ENCODE data around the gene ADAP1. TPM values are rescaled to one million over a fixed set of nuclear protein-coding genes. Genes with fewer than 3 reads are reported as not detected.

Gene ADAP1
- total RNA-seq, 1 experiment from 2014 or later: 34.0 TPM

DNA sequence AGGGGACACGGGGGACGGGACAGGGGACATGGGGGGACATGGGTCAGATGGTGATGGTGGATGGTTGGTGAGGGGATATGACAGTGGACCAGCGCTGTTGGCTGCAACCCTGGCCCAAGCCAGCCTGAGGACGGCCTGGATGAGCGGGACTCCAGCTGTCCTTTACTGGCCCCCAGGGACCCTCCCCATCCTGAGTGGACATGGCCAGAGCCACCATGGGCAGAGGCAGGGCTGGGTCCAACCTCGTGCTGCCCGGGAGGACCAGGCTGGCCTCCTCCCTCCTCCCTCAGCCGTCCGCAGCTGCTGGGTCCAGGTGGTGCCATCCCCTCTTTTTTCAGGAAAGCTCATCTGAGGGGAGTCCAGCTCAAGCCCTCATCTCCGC, 47.7 kb downstream of the ADAP1 start (continued):
- TF ChIP-seq, protein P1, sequence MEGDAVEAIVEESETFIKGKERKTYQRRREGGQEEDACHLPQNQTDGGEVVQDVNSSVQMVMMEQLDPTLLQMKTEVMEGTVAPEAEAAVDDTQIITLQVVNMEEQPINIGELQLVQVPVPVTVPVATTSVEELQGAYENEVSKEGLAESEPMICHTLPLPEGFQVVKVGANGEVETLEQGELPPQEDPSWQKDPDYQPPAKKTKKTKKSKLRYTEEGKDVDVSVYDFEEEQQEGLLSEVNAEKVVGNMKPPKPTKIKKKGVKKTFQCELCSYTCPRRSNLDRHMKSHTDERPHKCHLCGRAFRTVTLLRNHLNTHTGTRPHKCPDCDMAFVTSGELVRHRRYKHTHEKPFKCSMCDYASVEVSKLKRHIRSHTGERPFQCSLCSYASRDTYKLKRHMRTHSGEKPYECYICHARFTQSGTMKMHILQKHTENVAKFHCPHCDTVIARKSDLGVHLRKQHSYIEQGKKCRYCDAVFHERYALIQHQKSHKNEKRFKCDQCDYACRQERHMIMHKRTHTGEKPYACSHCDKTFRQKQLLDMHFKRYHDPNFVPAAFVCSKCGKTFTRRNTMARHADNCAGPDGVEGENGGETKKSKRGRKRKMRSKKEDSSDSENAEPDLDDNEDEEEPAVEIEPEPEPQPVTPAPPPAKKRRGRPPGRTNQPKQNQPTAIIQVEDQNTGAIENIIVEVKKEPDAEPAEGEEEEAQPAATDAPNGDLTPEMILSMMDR (IDR thresholded peaks at IDR 0.05 in 2 of 3, conservative IDR thresholded peaks at IDR 0.05 in 1 of 3; ENCODE audit: borderline replicate concordance in 1 of 3, insufficient read depth in 1 of 3, low read depth in 2 of 3, low read length in 2 of 3): no peak
- TF ChIP-seq YY1 (IDR thresholded peaks at IDR 0.05; ENCODE audit: extremely low read depth, insufficient replicate concordance, low read depth, low read length): no peak
- no peak for TF ChIP-seq POLR2A (IDR thresholded peaks at IDR 0.05; ENCODE audit: borderline replicate concordance, extremely low read depth, insufficient read depth, insufficient read length)
- no peak for TF ChIP-seq ZFX (IDR thresholded peaks at IDR 0.05)
- no peak for TF ChIP-seq RAD21 (IDR thresholded peaks at IDR 0.05; ENCODE audit: low read depth)
- TF ChIP-seq EGR1 (IDR thresholded peaks at IDR 0.05; ENCODE audit: low read depth): no peak
- TF ChIP-seq ELF1 (IDR thresholded peaks at IDR 0.05; ENCODE audit: borderline replicate concordance, low read depth): no peak
- TF ChIP-seq TCF7L2 (IDR thresholded peaks at IDR 0.05; ENCODE audit: borderline replicate concordance, extremely low read depth, insufficient read depth, insufficient read length): no peak
- TF ChIP-seq EZH2phosphoT487 (IDR thresholded peaks at IDR 0.05; ENCODE audit: borderline replicate concordance): no peak
- TF ChIP-seq ZNF274 (IDR thresholded peaks at IDR 0.05; ENCODE audit: low read depth, low read length): no peak

DNA sequence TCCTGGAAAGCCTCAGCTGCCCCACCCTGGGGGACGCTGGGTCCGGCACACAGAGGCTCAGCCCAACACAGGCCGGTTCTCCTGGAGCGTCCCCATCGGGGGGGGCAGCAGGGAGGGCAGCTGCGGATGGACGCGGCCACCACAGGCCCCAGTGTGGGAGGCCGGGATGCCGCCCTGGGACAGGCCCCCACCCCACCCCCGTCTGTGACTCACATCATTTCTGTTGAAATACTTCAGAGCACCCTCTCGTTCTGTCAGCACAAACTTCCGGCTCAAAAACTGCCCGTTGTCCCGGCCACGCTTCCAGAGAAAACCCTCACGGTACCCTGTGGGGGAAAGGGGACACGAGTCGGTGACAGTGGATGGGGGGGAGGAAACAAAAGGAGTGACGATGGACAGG, 49.6 kb downstream of the ADAP1 start:
- ChIA-PET CTCF (no interaction called here), POLR2A (no interaction called here), RAD21 (ENCODE audit: low non-redundant PET in 1 of 2, low total read pairs in 2 of 2, uncharacterized antibody in 2 of 2, unreplicated experiment in 2 of 2) (no interaction called here)
- DNase-seq (ENCODE audit: low read depth, low spot score) (no peak), ATAC-seq (no peak)
- Histone ChIP-seq H3K79me2 (ENCODE audit: insufficient read depth, low read length) (no peaks in the 10 kb centered on the region), H4K20me1 (ENCODE audit: insufficient read depth) (no peaks in the 10 kb centered on the region), H3K9me3 (ENCODE audit: control insufficient read depth in 1 of 2, insufficient read depth in 1 of 2, low read depth in 1 of 2, low read length in 2 of 2) (no peaks in the 10 kb centered on the region), H3K9ac (ENCODE audit: low read length) (no peak overlapping the region), H3K4me2 (ENCODE audit: low read length) (no peak overlapping the region), H3K27ac (ENCODE audit: low read depth, low read length) (no peak overlapping the region), H3K36me3 (ENCODE audit: control insufficient read depth in 1 of 2, insufficient read depth in 2 of 2, low read length in 2 of 2) (no peaks in the 10 kb centered on the region), H3K4me3 (replicated peaks in 1 of 2; ENCODE audit: low read depth in 1 of 2, low read length in 2 of 2) (no peak overlapping the region), H3K27me3 (ENCODE audit: insufficient read depth, low read length) (0 out of 2 replicates have a peak, but pooled peaks cover 2% of the 10 kb centered on the region), H2AFZ (ENCODE audit: low read depth, low read length, poor library complexity, severe bottlenecking) (no peak overlapping the region), H3K4me1 (ENCODE audit: control insufficient read depth in 1 of 2, insufficient read depth in 2 of 2, low read length in 2 of 2) (peaks cover 10 to 15% of the 10 kb centered on the region in 2 experiments), H3K9me2 (ENCODE audit: insufficient read depth) (no peaks in the 10 kb centered on the region)
- TF ChIP-seq EZH2phosphoT487 (IDR thresholded peaks at IDR 0.05; ENCODE audit: borderline replicate concordance) (no peak), ZFX (IDR thresholded peaks at IDR 0.05) (no peak), SRF (IDR thresholded peaks at IDR 0.05; ENCODE audit: low read depth) (no peak), ZNF274 (IDR thresholded peaks at IDR 0.05; ENCODE audit: low read depth, low read length) (no peak), EGR1 (IDR thresholded peaks at IDR 0.05; ENCODE audit: low read depth) (no peak), FOSL1 (IDR thresholded peaks at IDR 0.05; ENCODE audit: low read depth) (no peak)
- TF ChIP-seq, protein P2, sequence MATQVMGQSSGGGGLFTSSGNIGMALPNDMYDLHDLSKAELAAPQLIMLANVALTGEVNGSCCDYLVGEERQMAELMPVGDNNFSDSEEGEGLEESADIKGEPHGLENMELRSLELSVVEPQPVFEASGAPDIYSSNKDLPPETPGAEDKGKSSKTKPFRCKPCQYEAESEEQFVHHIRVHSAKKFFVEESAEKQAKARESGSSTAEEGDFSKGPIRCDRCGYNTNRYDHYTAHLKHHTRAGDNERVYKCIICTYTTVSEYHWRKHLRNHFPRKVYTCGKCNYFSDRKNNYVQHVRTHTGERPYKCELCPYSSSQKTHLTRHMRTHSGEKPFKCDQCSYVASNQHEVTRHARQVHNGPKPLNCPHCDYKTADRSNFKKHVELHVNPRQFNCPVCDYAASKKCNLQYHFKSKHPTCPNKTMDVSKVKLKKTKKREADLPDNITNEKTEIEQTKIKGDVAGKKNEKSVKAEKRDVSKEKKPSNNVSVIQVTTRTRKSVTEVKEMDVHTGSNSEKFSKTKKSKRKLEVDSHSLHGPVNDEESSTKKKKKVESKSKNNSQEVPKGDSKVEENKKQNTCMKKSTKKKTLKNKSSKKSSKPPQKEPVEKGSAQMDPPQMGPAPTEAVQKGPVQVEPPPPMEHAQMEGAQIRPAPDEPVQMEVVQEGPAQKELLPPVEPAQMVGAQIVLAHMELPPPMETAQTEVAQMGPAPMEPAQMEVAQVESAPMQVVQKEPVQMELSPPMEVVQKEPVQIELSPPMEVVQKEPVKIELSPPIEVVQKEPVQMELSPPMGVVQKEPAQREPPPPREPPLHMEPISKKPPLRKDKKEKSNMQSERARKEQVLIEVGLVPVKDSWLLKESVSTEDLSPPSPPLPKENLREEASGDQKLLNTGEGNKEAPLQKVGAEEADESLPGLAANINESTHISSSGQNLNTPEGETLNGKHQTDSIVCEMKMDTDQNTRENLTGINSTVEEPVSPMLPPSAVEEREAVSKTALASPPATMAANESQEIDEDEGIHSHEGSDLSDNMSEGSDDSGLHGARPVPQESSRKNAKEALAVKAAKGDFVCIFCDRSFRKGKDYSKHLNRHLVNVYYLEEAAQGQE (IDR thresholded peaks at IDR 0.05; ENCODE audit: low read depth): no peak
- TF ChIP-seq, protein P1 (IDR thresholded peaks at IDR 0.05 in 2 of 3, conservative IDR thresholded peaks at IDR 0.05 in 1 of 3; ENCODE audit: borderline replicate concordance in 1 of 3, insufficient read depth in 1 of 3, low read depth in 2 of 3, low read length in 2 of 3): no peak
- TF ChIP-seq, protein P3, sequence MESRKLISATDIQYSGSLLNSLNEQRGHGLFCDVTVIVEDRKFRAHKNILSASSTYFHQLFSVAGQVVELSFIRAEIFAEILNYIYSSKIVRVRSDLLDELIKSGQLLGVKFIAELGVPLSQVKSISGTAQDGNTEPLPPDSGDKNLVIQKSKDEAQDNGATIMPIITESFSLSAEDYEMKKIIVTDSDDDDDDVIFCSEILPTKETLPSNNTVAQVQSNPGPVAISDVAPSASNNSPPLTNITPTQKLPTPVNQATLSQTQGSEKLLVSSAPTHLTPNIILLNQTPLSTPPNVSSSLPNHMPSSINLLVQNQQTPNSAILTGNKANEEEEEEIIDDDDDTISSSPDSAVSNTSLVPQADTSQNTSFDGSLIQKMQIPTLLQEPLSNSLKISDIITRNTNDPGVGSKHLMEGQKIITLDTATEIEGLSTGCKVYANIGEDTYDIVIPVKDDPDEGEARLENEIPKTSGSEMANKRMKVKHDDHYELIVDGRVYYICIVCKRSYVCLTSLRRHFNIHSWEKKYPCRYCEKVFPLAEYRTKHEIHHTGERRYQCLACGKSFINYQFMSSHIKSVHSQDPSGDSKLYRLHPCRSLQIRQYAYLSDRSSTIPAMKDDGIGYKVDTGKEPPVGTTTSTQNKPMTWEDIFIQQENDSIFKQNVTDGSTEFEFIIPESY (IDR thresholded peaks at IDR 0.05; ENCODE audit: extremely low read depth, insufficient replicate concordance, low read length): no peak
- intact Hi-C loops (cut with micrococcal nuclease): loop anchor here (10.0 kb wide), 1 partner anchor 160 kb away; no protein-coding TSS in a partner anchor
- no TSS peak for BruUV-seq (replicated peaks)
